H1 (cell line): ENCODE measurements around the gene ZCCHC3. TPM values are rescaled to one million over a fixed set of nuclear protein-coding genes. Genes with fewer than 3 reads are reported as not detected.

ENCODE experiments used
- CTCF ChIA-PET: fragments of 300-600 bp; sonication (Branson Sonifier 250); formaldehyde crosslinking; loops from one replicate; lab custom pipeline; 2021; ENCODE audit not compliant: partially characterized antibody; lab: Charles Lee
- POLR2A ChIA-PET: fragments of 300-600 bp; sonication (Branson Sonifier 250); formaldehyde crosslinking; loops from one replicate; lab custom pipeline; 2021; ENCODE audit warnings: inconsistent platforms; ENCODE audit not compliant: partially characterized antibody; lab: Charles Lee
- DNase-seq, 2 experiments: peaks; one replicate each; pipeline versions ENCODE4 v3.0.0 to v3.0.0-alpha.2; 2010 to 2022; ENCODE audit warnings: low spot score in 2 of 2, low read depth in 1 of 2, mixed read lengths in 1 of 2
- FAIRE-seq: peaks from 2 replicates; lab custom pipeline; 2011; peaks lifted over from hg19 to GRCh38; lab: Jason Lieb, UNC
- H2AFZ ChIP-seq: 2 replicates; pipeline ENCODE4 v1.8.1; 2012; ENCODE audit warnings: low read length, inconsistent platforms
- H2AK5ac ChIP-seq: 2 replicates; pipeline ENCODE4 v1.6.1; 2013; ENCODE audit warnings: low read depth, low read length
- H2BK120ac ChIP-seq: replicated peaks from 2 replicates; pipeline ENCODE3; 2013; ENCODE audit warnings: low read depth, low read length, inconsistent platforms
- H2BK12ac ChIP-seq: 2 replicates; pipeline ENCODE4 v1.6.1; 2013; ENCODE audit warnings: low read depth, low read length
- H2BK15ac ChIP-seq: 2 replicates; pipeline ENCODE4 v1.6.1; 2013; ENCODE audit warnings: low read length
- H2BK20ac ChIP-seq: 2 replicates; pipeline ENCODE4 v1.6.1; 2013; ENCODE audit warnings: low read length
- H2BK5ac ChIP-seq: 2 replicates; pipeline ENCODE4 v1.6.1; 2013; ENCODE audit warnings: low read depth, low read length
- H3K14ac ChIP-seq: 2 replicates; pipeline ENCODE4 v1.6.1; 2013; ENCODE audit warnings: inconsistent platforms; ENCODE audit not compliant: insufficient read length
- H3K18ac ChIP-seq: 2 replicates; pipeline ENCODE4 v1.6.1; 2013; ENCODE audit warnings: low read length; ENCODE audit errors: extremely low read depth
- H3K23ac ChIP-seq: 2 replicates; pipeline ENCODE4 v1.6.1; 2013; ENCODE audit warnings: inconsistent platforms; ENCODE audit not compliant: insufficient read length
- H3K23me2 ChIP-seq: 2 replicates; pipeline ENCODE4 v1.6.1; 2013; ENCODE audit warnings: low read depth, low read length
- H3K27ac ChIP-seq: 2 replicates; pipeline ENCODE4 v1.6.1; 2011; ENCODE audit warnings: low read depth, low read length, inconsistent platforms
- H3K27me3 ChIP-seq, 4 experiments: replicated peaks in 1 of 4; 1 replicate in 1 of 4; 2 replicates in 3 of 4; pipeline versions ENCODE4 v1.6.1 to v1.8.1; 2011 to 2013; ENCODE audit warnings: low read length in 3 of 4, mild to moderate bottlenecking in 3 of 4, inconsistent platforms in 2 of 4, mixed read lengths in 2 of 4, moderate library complexity in 1 of 4; ENCODE audit not compliant: control insufficient read depth in 3 of 4, insufficient read depth in 3 of 4; ENCODE audit errors: extremely low read depth in 1 of 4
- H3K36me3 ChIP-seq, 4 experiments: 2 replicates each; pipeline versions ENCODE4 v1.6.1 to v1.8.1; 2011 to 2013; ENCODE audit warnings: mild to moderate bottlenecking in 4 of 4, low read length in 3 of 4, moderate library complexity in 2 of 4, control low read depth in 1 of 4, inconsistent platforms in 1 of 4; ENCODE audit not compliant: insufficient read depth in 4 of 4, control insufficient read depth in 2 of 4
- H3K4ac ChIP-seq: replicated peaks from 2 replicates; pipeline ENCODE3; 2013; ENCODE audit warnings: low read length, low read depth, mixed read lengths, inconsistent platforms; ENCODE audit not compliant: insufficient read length
- H3K4me1 ChIP-seq, 4 experiments: replicated peaks in 1 of 4; 1 replicate in 1 of 4; 2 replicates in 3 of 4; pipeline versions ENCODE4 v1.6.1 to v1.8.1; 2011 to 2013; ENCODE audit warnings: low read length in 3 of 4, inconsistent platforms in 2 of 4, mixed read lengths in 1 of 4; ENCODE audit not compliant: insufficient read depth in 4 of 4, control insufficient read depth in 3 of 4
- H3K4me2 ChIP-seq, 2 experiments: 2 replicates each; pipeline versions ENCODE4 v1.6.1 to v1.8.1; 2011 to 2013; ENCODE audit warnings: low read depth in 2 of 2, low read length in 2 of 2, control low read depth in 1 of 2, inconsistent platforms in 1 of 2, mild to moderate bottlenecking in 1 of 2; ENCODE audit not compliant: insufficient read depth in 1 of 2
- H3K4me3 ChIP-seq, 4 experiments: fragments of 200-600, 300-600 bp in 1 of 4; sonication (generic), shearing (Covaris generic), sonication (Bioruptor Twin) in 1 of 4; 2 replicates each; pipeline versions ENCODE4 v1.5.1 to v1.8.1; 2011 to 2016; ENCODE audit warnings: low read length in 4 of 4, low read depth in 3 of 4, control low read depth in 2 of 4, inconsistent platforms in 2 of 4, mild to moderate bottlenecking in 2 of 4, mixed read lengths in 1 of 4, moderate library complexity in 1 of 4; ENCODE audit not compliant: insufficient read depth in 2 of 4; ENCODE audit errors: extremely low read depth in 1 of 4
- H3K56ac ChIP-seq: replicated peaks from 2 replicates; pipeline ENCODE3; 2013; ENCODE audit warnings: low read depth, mild to moderate bottlenecking, mixed read lengths, low read length, inconsistent platforms; ENCODE audit not compliant: insufficient read length
- H3K79me1 ChIP-seq: 2 replicates; pipeline ENCODE4 v1.6.1; 2013; ENCODE audit warnings: low read depth, low read length, control low read depth
- H3K79me2 ChIP-seq, 2 experiments: 2 replicates each; pipeline versions ENCODE4 v1.6.1 to v1.8.1; 2012 to 2013; ENCODE audit warnings: low read length in 2 of 2, mild to moderate bottlenecking in 2 of 2, inconsistent platforms in 1 of 2; ENCODE audit not compliant: insufficient read depth in 2 of 2, control insufficient read depth in 1 of 2
- H3K9ac ChIP-seq, 4 experiments: replicated peaks in 1 of 4; 1 replicate in 1 of 4; 2 replicates in 3 of 4; pipeline versions ENCODE4 v1.6.1 to v1.8.1; 2011 to 2013; ENCODE audit warnings: low read depth in 3 of 4, low read length in 3 of 4, control low read depth in 2 of 4, mild to moderate bottlenecking in 2 of 4, moderate library complexity in 2 of 4, inconsistent platforms in 1 of 4; ENCODE audit errors: extremely low read depth in 1 of 4
- H3K9me3 ChIP-seq, 2 experiments: 2 replicates each; pipeline versions ENCODE4 v1.6.1 to v1.8.1; 2012 to 2013; ENCODE audit warnings: mild to moderate bottlenecking in 2 of 2, moderate library complexity in 2 of 2, control low read depth in 1 of 2, inconsistent platforms in 1 of 2, low read depth in 1 of 2, low read length in 1 of 2, mixed read lengths in 1 of 2; ENCODE audit not compliant: insufficient read depth in 2 of 2
- H4K20me1 ChIP-seq, 2 experiments: replicated peaks in 1 of 2; 2 replicates each; pipeline versions ENCODE3 to v1.8.1; 2011 to 2013; ENCODE audit warnings: inconsistent platforms in 2 of 2, low read length in 2 of 2, mild to moderate bottlenecking in 1 of 2; ENCODE audit not compliant: insufficient read depth in 2 of 2, control insufficient read depth in 1 of 2
- H4K5ac ChIP-seq: 2 replicates; pipeline ENCODE4 v1.6.1; 2013; ENCODE audit warnings: low read length, low read depth, mixed read lengths, inconsistent platforms; ENCODE audit not compliant: insufficient read length
- H4K8ac ChIP-seq: 2 replicates; pipeline ENCODE4 v1.8.0; 2013; ENCODE audit warnings: mild to moderate bottlenecking, moderate library complexity, low read length, inconsistent platforms; ENCODE audit not compliant: insufficient read depth; ENCODE audit errors: extremely low read depth
- H4K91ac ChIP-seq: replicated peaks from 2 replicates; pipeline ENCODE3; 2013; ENCODE audit warnings: low read length, mixed read lengths, inconsistent platforms; ENCODE audit not compliant: insufficient read length
- ATF3 ChIP-seq: IDR thresholded peaks from 2 replicates; pipeline ENCODE4 v1.6.1; 2011; ENCODE audit warnings: low read depth, mild to moderate bottlenecking, low read length; ENCODE audit not compliant: insufficient read depth
- CTCF ChIP-seq, 3 experiments: IDR thresholded peaks; 1 replicate in 2 of 3; 2 replicates in 1 of 3; pipeline versions ENCODE4 v1.5.1 to v1.6.1; 2011; ENCODE audit warnings: low read length in 3 of 3, mild to moderate bottlenecking in 3 of 3, inconsistent platforms in 2 of 3, low read depth in 1 of 3, moderate library complexity in 1 of 3; ENCODE audit not compliant: insufficient read depth in 1 of 3; ENCODE audit errors: control extremely low read depth in 1 of 3
- GTF2F1 ChIP-seq: IDR thresholded peaks from 2 replicates; pipeline ENCODE4 v1.6.1; 2012; ENCODE audit warnings: low read depth, low read length, improper control_type of control experiment, borderline replicate concordance
- HDAC2 ChIP-seq, 2 experiments: fragments of 300-600 bp in 1 of 2; sonication (generic) in 1 of 2; IDR thresholded peaks; 2 replicates each; pipeline ENCODE4 v1.6.1; 2011 to 2012; ENCODE audit warnings: low read depth in 2 of 2, low read length in 2 of 2, mild to moderate bottlenecking in 2 of 2, moderate library complexity in 2 of 2, borderline replicate concordance in 1 of 2, inconsistent platforms in 1 of 2
- SIRT6 ChIP-seq: IDR thresholded peaks from one replicate; pipeline ENCODE4 v1.7.1; 2012; ENCODE audit warnings: low read length, inconsistent platforms
- WGBS, 2 experiments: shearing (Covaris generic) in 1 of 2; methylation state at CpG; one replicate each; pipeline versions ENCODE4 v1.1.6 to v1.1.7; 2013 to 2015; ENCODE audit warnings: low lambda C conversion rate in 2 of 2, mixed read lengths in 2 of 2, inconsistent platforms in 1 of 2, low coverage in 1 of 2, missing lambda C conversion rate in 1 of 2; ENCODE audit not compliant: insufficient replicate concordance in 2 of 2, insufficient coverage in 1 of 2, insufficient read length in 1 of 2; ENCODE audit errors: extremely low coverage in 1 of 2, missing lambda C conversion rate in 1 of 2; 5-methylcytosine and 5-hydroxymethylcytosine counted together
- polyA plus RNA-seq, 7 experiments: library from polyadenylated mRNA; depleted of rRNA in 3 of 7; stranded (reverse) in 5 of 7; unstranded in 2 of 7; fragments of >200 nt in 5 of 7; fragments of 200-250 nt in 2 of 7; gene quantifications; 1 replicate in 5 of 7; 2 replicates in 1 of 7; 4 replicates in 1 of 7; pipeline versions ENCODE4 v1.2.1 to v1.2.3, GENCODE V29; 2011 to 2013; ENCODE audit warnings: missing spikeins in 2 of 7, mixed read lengths in 2 of 7
- total RNA-seq: library from RNA; stranded (reverse); fragmentation: NEBNext Ultra II Directional; extraction: Animal tissue kit (Norgen Biotek cat#: 25700); gene quantifications from 2 replicates; pipeline ENCODE4 v1.2.1, GENCODE V29; 2021

Gene ZCCHC3
- total and polyA plus RNA-seq, 2 of the 8 experiments (the other 6 are each of a cell fraction or from before 2014, with no cell fraction given) = 33.7 to 52.4 TPM

DNA sequence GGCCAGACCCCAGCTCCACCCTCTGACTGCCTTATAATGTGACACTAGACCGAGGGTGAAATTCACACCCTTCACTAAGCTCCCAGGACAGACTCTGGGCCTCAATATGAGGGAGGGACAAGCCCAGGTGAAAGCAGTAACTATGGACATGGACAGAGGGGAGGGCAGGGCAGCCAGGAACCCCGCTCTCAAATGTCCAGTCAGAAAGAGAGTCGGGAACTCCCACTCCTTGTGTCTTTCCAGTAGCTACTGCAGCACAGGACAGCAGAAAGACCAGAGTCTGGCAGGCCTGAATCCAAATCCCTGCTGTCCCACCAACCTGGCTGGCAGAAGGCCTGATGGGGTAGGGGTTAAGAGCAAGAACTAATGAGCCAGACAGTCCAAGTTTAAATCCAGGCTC, 13.2 kb upstream of the ZCCHC3 start:
- WGBS, 2 experiments = 96% methylated on average over 3 of the region's 3 CpGs; no CpG with 5 or more reads in 1 of the 2 experiments
- ChIA-PET CTCF (interaction anchor here (1.4 kb wide), 1 partner anchor 47 kb away, joined by 3 read pairs; no protein-coding TSS in a partner anchor), POLR2A (interaction anchor here (0.6 to 1.6 kb wide), 3 partner anchors 15 to 265 kb away, joined by 3 to 4 read pairs (median 3); no protein-coding TSS in a partner anchor)

More for the DNA sequence above, 13.2 kb upstream of the ZCCHC3 start:
- Histone ChIP-seq H2BK5ac (no peak overlapping the region), H3K27me3 (peaks cover 0 to 2% (median under 1%) of the 10 kb centered on the region in 4 experiments; a peak in 2 of 7 replicates), H3K18ac (no peak overlapping the region), H3K79me2 (no peaks in the 10 kb centered on the region), H2BK120ac (no peak overlapping the region), H3K23ac (no peak overlapping the region), H2AFZ (no peak overlapping the region), H4K91ac (no peak overlapping the region), H3K36me3 (peaks cover 0 to 5% (median 2%) of the 10 kb centered on the region in 4 experiments; a peak in 2 of 8 replicates), H3K4me1 (no peaks in the 10 kb centered on the region), H3K27ac (no peak overlapping the region), H3K9me3 (no peaks in the 10 kb centered on the region), H4K8ac (no peak overlapping the region), H3K9ac (no peak overlapping the region), H3K56ac (no peak overlapping the region), H2BK15ac (no peak overlapping the region), H3K4me3 (no peak overlapping the region), H3K23me2 (no peaks in the 10 kb centered on the region; the same call in 1 of the 2 replicates), H3K14ac (no peak overlapping the region), H3K4ac (no peak overlapping the region), H2BK12ac (no peak overlapping the region), H4K20me1 (peaks cover 0 to 6% of the 10 kb centered on the region in 2 experiments), H4K5ac (no peak overlapping the region), H2BK20ac (no peak overlapping the region), H3K4me2 (no peak overlapping the region), H2AK5ac (no peak overlapping the region), H3K79me1 (no peaks in the 10 kb centered on the region)
- TF ChIP-seq CTCF (IDR thresholded peaks at IDR 0.05; ENCODE audit: control extremely low read depth in 1 of 3, insufficient read depth in 1 of 3, low read depth in 1 of 3, low read length in 3 of 3) (no peak), GTF2F1 (no peak), SIRT6 (no peak), ATF3 (no peak), HDAC2 (IDR thresholded peaks at IDR 0.05; ENCODE audit: borderline replicate concordance in 1 of 2, low read depth in 2 of 2, low read length in 2 of 2) (no peak)
- DNase-seq (no peak), FAIRE-seq (no peak)
